Loucy (cell line): ENCODE data around the gene HIVEP1.

Source experiments
- CTCF ChIP-seq: fragments of 200-600 bp; sonication (generic); conservative IDR thresholded peaks from 2 replicates; pipeline ENCODE4 v1.5.1; 2014; ENCODE audit warnings: mild to moderate bottlenecking, antibody characterized with exemption, low read length
- EZH2phosphoT487 ChIP-seq: fragments of 200-600 bp; IDR thresholded peaks from 2 replicates; pipeline ENCODE4 v1.6.1; 2018; ENCODE audit warnings: antibody characterized with exemption, mild to moderate bottlenecking, moderate library complexity, borderline replicate concordance

- TF ChIP-seq CTCF = no peak
- TF ChIP-seq EZH2phosphoT487 = no peak
Measured at GRCh38 chr6:12114055-12114503, 102.0 kb downstream of the HIVEP1 start.
